Activated T-cell treated with anti-CD3 and anti-CD28 coated beads for 1 hour (primary cell): ENCODE measurements around the gene SLC22A23.

Experiments used
- DNase-seq: peaks from one replicate; pipeline ENCODE4 v3.0.0-alpha.2; 2020; ENCODE audit warnings: low read depth

The SLC22A23 gene

DNA sequence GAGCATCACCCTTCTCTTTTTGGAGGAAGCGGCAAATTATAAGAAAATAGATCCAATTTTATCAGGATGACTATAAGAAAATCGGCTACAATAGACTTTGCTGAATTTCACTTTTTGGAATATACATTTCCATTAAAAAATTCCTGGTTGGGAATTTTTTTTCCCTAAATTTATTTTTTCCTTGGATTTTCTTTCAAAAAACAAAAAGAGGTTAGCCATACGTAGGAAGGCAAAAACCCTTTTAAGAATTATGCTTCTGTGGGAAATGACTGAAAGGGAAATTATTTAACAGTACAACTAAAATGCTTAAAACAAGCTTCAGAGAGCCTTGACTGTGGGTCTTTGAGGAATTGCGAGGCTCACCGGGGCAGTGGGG, 86.9 kb downstream of the SLC22A23 start:
- no peak for DNase-seq

DNA sequence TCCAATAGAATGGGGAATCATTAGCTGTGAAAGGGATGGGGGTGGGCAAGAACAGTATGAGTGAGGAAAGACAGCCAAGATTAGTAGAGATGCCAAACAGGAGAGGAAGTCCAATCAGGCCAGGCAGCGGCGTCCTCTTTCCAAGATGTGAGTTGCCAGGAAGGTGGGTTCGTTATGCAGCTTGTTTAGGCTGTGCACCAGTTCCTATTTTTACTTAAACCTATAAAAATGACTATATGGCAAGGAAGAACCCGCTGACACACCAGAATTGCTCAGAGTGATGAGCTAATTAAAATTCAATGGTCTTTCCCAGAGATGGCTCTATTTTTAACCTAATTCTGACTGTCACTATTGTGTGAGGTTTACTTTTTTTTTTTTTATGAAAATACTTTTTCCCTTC, 88.2 kb downstream of the SLC22A23 start:
- no peak for DNase-seq

DNA sequence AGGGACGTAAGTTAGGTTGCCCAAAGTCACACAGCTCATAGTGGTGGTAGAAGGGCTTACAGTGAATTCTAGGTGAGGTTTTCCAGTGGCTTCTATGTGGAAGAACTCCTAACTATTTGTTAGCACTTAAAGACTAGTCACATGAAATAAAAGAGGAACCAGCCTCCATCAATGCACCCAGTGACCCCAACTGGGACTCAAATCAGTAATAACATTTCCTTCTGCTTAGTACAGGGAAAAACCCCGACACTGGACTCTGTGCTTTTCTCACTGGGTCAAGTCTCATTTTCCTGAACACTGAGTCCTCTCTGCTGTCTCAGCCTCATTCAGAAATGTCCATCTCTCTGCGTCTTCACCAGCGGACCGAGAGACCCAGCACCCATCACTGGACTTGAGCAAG, 89.2 kb downstream of the SLC22A23 start:
- DNase-seq = no peak

DNA sequence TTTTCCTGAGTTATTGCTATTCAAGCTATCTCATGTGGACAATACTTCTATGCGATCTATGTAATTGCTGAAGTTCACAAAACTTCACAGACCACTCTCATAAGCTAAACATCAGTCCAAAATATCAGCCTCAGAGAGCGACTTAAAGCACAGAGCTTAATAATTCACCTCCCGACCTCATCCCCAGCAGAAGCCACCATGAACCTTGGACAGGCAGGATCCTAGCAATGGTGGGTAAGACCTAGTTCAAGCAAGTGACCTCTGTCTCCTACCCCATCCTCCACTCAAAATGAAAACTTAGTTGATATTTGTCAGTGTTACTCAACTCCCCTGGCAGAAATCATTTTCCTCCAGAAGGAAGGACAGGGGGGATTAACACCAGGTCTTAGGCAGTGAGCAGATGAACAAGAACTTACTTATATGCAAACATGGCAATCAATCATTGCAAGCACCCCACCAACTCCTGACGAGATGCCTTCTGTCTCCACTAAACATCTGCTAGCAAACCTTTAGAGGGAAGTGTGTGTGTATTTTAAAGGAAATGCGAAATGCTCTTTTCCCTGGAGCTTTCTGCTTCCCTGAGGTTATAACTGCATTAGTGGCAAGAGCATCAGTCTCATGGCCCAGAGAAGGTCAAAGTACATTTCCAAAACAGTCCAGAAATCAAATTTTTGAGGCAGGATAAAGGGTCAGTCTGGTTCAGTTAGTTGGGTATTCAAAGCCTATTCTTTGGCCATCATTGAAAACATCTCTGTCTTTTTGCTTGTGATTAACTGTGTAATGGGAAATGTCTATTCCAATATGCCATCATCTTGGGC, 90.0 kb downstream of the SLC22A23 start:
- no peak for DNase-seq

DNA sequence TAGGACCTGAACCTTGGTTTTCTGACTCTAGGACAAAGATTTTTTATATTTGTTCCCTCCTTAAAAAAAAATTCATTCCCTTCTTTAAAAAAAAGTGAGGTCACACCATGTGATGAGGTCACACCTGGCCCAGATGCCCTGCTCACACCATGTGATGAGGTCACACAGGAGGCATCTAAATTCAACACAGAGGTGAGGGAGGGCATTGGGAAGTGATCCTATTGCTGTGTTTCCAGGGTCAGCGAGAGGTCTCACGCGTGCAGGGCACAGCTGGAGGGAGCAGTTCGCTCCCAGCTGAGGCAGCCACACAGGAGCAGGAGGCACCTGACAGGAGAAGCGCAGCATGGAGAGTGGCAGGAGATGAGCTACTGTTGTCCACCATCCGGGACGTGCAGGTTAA, 92.5 kb downstream of the SLC22A23 start:
- no peak for DNase-seq

DNA sequence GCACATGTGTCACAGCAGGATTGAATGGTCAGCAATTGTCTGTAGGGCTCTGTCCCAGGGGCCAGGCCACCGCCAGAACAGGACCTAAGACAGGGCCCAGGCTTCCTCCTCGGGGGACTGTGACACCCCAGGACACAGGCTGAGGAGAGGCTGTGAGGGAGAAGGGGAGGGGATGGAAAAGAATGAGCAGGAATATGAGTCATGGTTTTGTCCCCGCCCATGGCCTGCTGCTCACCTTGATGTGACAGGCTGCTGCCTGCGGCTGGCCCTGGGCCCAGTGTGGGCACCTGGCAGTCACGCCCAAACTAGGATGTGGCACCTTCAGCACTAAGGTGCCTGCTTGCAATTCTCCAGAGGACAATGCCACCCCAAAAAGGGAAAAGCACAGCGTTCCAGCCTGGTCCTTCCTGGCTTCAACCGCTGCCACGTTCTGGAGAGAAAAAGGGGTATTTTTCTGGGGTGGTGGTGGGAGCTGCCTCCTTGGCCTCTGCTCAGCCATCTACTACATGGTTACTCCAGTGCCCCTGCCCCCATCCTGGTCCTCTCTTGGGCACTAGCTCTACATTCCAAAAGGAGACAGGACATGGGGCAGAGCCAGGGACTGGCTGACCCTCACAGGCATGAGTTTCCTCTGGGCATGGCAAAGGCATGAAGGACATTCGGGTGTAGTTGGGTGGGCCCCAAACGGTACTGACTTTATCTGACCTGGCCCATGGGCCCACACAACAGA, 93.4 kb downstream of the SLC22A23 start:
- DNase-seq = no peak

DNA sequence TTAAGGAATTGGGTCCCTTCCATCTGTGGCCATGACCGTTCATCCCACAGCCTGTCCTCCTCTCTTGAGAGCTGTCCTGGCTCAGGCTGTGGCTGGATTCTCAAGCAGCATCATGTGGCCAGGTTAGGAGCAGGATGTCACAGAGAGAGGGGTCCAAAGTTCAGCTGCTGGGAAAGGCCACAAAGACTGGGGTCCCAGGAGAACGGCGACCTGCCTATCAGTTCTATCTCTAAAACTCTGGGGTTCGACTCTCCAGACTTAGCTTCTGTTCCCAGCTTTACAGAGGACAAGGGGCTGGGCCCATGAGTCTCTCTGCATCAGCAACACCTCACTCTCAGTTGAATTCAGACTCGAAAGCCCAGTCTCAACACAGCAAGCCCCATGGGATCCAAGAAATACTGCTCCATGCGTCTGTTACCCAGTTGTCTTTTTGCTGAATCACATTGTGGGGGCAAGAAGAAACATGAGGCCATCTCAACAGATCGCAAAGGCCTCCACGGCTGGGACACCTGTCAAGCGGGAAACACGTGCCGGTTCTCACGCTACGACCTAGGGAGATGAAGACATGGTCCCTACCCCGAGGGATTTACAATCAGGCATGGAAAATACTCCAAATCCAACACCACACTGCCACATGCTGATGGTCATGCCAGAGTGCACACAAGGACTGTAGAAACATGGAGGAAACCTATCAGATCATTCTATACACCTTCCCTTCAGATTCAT, 95.4 kb downstream of the SLC22A23 start:
- DNase-seq = no peak

DNA sequence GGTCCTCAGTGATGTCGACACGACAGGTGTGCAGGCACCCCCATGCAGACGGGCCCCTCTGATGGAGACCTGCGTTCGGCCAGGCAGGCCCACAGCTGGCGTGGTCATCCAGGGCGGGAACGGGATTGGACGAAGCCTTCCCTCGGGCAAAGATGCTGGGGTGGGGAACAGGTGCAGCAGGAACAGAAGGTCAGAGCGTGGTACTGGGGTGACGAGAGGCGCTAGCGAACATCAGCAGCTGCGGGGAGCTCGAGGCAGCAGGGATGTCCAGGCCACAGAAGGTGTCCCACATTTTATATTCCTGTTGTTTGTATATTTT, 96.2 kb downstream of the SLC22A23 start:
- no peak for DNase-seq

DNA sequence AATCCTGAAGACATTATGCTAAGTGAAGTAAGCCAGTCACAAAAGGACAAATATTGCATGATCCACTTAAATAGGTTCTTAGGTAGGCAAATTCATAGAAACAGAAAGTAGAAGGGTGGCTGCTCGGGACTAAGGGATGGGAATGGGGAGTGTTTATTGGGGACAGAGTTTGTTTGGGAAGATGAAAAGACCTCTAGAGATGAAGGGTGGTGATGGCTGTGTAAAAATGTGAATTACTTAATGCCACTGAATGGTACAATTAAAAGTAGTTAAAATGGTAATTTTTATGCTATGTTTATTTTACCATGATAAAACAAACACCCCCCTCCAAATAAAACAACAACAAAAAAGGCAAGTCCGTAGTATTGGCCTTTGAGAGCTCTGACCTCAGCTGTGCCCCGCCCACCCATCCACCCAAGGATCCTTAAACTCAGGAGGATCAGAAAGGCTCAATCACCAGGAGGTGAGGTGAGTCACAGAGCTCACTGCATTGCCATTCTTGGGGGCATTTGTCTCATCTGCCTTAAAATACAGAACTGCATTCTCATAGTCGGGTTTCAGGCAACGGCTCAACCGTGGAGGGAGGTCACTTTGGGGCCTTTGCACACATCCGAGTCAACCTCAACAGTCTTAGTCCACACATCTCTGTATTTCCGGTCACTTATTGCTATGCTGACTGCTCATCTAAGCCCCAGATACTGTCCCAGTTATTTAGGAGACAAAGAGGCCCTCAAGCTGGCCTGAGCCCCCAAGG, 96.7 kb downstream of the SLC22A23 start:
- no peak for DNase-seq

DNA sequence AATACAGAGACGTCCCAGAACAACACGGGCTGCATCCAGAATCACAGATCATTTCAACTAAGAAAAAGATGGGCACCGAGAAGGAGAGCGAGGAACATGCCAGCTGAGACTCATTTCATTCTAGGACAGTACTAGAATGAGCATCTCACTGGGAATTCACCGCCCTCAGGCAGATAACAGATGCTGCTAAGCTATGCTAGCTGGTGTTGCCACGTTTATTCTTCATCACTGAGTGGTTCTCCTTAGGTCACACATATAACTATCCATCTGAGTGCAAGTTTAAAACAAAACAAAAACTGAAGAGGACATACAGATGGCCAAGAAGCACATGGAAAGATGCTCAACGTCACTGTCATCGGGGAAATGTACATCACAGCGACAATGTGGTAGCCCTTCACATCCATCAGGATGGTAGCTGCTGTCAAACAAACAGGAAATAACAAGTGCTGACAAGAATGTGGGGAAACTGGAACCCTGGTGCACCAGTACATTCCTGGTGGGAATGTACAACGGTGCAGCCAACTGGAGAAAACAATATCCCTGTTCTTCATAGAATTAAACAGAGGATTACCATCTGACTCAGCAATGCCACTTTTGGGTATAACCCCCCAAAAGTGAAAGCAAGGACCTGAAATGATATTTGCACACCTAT, 97.6 kb downstream of the SLC22A23 start:
- DNase-seq = no peak

DNA sequence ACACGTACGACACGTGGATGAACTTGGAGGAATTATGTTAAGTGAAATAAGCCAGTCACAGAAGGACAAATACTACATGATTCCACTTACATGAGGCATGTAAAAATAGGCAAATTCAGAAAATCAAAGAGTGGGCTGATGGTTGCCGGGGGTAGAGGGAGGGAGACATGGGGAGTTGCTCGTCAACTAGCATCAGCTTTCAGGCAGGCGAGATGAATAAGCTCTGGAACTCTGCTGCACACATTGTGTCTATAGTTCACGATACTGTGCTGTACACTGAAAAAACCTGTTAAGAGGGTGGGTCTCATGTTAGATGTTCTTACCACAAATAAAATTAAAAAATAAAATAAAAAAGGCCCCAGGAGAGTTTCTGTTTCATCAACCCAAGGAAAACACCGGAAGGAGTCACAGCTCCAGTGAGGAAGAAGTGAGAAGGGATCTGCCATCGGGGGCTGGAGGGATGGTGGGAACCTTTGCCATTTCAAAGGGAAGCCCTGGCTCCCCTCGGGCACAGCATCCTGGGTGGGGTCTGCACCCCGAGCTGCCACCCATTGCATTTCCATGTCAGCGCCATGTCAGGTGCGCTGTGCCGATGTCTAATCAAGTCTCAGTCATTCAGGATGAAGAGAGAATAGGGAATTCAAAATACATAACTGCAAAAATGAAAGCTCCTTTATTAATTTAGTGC, 98.3 kb downstream of the SLC22A23 start:
- no peak for DNase-seq

DNA sequence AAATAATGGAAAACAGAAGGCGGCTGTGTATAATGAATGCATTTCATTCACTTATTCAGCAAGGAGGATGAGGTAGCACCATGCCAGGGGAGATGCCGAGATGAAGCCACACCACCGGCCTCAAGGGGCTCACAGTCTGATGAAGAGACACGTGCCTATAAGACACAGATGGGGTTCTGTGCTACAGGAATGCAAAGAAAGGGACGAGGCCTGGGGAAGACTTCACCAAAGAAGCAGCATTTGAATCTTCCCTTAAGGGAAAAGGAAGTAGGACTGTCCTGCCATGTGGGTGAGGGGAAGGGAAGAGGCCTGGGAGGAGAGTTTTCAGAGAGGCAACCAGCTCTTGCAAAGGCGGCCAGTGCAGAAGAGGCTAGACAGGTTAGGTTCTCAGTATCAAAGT, 99.2 kb downstream of the SLC22A23 start:
- DNase-seq = no peak

DNA sequence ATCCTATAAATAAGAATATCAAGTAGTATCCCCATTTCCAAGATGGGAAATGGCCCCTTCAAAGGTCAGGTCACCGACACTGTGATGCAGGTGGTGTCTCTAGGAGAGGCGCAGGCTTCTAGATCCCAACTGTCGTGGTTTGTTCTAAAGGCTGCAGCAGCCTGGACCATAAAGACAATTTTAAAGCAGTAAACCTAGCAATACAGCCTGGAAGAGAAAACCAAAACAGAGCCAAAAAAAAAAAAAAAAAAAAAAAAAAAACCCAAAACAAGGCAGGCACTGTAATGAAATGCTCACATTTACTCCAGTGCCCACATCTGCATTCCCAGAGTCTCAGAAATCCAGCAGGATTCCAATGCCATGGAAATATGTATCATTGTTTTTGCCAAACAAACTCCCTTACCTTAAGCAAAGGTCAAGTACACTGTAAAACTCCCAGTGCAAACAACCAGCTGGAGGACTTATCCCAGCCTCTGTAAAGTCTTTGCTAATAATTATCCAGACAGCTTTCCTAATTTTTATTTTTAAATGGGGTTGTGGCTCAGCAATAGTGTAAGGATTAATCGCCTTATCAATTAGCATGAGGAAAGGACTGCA, 99.9 kb downstream of the SLC22A23 start:
- no peak for DNase-seq

DNA sequence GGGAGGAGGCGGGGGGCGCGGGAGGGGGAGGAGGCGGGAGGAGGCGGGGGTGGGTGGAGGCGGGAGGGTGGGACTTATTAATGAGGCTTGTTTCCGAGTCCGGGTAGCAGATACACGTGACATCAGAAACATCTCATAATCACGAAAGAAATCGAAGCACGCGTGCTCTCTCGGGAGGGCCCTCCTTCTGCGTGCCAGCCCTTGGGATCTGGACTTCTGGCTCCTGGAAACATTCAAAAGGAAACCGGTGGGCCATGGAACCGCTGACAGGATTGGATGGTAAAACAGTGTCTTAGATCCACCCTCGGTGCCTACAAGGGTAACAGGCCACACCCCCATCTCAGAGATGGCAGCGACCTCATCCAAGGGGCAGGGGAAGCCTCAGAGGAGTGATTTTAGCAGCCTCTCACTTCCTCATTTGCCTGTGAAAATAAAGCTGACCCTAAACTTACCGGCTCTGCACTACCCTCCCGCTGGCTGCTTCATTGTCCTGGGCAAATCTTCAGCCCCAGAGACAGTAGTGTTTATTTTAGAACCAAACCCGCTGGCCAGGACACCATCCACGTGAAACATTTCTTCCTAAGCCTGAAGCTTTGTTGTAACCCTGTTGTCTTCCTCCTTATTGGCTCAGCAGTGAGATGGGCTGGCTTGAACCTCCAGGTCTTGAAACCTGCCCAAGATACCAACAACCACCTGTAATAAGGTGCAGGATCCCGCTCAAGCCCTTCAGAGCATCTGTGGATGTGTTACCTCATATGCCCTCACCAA, 100.6 kb downstream of the SLC22A23 start:
- peak; percentile 48 for DNase-seq

DNA sequence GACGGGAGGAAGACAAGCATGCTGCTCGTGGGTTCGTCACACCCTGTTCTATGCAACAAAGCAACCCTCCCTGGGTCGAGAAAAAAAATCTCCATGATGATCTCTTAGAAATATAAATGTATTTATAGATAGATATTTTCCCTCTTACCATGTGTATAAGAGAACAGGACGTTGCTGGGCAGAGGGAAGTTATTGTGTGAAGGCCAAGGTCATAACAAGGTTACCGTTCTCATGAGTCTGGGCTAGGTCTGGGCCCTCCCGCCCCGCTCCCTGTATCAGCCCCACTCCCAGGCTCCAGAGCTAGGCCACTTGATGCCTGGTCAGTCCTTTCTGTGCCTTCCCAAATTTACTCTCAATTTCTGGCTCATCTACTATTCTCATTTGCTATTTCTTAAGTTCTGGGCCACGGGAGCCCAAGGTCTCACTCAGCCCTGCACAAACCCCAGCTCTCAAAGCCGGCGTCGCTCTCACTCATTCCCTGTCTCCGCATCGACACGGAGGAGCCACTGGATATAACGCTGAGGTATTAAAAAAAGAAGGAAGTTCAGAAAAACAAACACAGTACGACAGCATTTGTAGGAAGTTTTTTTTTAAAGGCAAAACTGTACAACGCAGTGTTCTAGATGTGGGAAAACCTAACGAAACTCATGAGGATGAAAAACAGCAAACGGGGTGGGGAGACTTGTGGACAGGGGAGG, 101.3 kb downstream of the SLC22A23 start:
- DNase-seq = no peak

DNA sequence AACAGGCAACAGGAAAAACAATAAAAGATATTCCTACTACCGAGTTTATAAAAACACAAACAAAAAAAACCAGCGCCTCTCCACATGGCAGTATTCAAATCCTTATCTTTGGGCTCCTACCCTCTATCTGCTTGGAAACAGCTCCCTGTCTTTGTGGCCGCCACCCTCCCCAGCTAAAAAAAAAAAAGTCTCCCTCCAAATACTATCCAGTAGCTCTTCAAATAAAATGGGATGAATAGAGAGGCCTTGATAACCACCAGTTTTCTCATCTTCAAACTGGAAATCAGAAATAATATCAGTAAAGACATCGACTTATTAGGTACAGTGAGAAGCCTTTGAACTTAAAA, 101.9 kb downstream of the SLC22A23 start:
- DNase-seq = no peak

DNA sequence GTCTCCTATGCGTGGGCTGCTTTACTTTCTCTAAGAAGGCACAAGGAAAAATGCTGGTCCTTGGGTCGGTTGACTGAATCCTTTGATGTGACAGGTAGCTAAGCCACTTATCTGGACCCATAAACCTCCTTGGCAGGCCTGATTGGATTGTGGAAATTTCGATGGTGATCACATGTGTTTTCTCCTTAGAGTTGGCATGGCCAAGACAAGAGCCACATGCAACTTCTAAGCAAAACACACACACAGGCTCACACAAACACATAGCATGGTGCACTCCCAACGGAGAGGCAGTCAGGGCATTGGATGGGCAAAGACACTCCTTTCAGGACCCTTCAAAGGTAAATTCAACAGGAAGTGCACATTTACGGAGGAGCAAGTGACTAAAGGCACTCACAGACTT, 102.9 kb downstream of the SLC22A23 start:
- no peak for DNase-seq

DNA sequence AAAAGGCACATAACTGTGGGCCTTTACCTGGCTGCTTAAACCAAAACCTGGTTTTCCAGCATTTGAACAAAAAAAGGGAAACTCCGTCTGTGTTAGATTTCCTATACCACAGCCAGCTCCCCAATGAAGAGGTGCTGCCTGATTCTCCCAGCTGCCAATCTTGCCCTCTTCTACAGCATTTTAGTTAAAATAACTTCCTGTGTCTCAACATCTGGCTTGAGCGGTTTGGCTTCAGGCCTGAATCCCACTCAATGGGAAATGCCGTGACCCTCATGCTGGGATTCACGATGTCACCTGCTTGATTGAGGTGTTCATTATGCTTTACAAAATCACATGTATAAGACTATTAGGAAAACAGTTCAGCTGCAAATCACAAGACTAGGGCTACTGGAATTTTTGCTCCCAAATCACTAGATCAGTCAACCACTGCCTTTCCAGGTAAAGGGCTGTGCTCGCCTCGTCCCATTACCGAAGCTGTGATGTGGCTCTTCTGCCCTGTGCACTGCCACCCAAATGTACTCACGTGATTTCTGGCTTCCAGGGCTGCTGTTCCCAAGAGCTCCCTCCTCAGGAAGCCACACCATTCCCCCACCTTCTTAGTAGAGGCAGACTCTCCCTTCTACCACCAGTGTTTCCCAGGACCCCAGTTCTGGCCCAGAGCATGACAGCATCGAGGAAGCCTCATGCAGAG, 103.5 kb downstream of the SLC22A23 start:
- DNase-seq = no peak

DNA sequence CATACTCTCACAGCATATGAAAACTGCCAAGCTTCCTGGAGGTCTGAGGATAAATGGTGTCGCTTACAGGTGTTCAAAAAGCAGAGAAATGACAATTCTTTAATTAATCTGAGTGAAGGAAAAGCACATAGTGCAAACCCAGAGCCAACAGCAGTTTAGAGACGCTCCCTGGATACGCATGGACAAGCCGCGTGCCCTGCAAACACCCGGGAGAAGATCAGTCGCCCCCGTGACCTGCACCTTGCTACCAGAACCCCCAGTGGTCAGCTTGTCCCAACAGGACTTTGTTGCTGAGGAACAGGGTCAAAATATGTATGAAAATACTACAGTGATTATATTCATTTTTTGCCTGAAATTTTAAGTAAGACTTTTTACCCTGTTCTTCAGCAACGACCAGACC, 104.2 kb downstream of the SLC22A23 start:
- DNase-seq = no peak
